PC-9 (cell line): ENCODE measurements around the gene TTC4. TPM values are rescaled to one million over a fixed set of nuclear protein-coding genes. Genes with fewer than 3 reads are reported as not detected.

Experiments
- BruUV-seq: library from RNA; stranded (reverse); fragments of 400-500 nt; replicated peaks from 2 replicates; lab custom pipeline; 2021; lab: Mats Ljungman, UMichigan
- CTCF ChIA-PET: fragments of 300-600 bp; sonication (Branson Sonifier 250); formaldehyde crosslinking; loops from one replicate; lab custom pipeline; 2022; ENCODE audit warnings: antibody characterized with exemption; lab: Charles Lee
- POLR2A ChIA-PET: fragments of 300-600 bp; sonication (Branson Sonifier 250); formaldehyde crosslinking; loops from one replicate; lab custom pipeline; 2022; ENCODE audit warnings: antibody characterized with exemption; ENCODE audit not compliant: unreplicated experiment; lab: Charles Lee
- DNase-seq, 2 experiments: peaks; one replicate each; pipeline versions ENCODE4 v3.0.0 to v3.0.0-alpha.2; 2015 to 2022; ENCODE audit warnings: mixed read lengths in 1 of 2
- H2AFZ ChIP-seq: fragments of 200-600 bp; sonication (generic); 2 replicates; pipeline ENCODE4 v1.8.1; 2017; ENCODE audit warnings: antibody characterized with exemption
- H3F3A ChIP-seq: fragments of 200-600 bp; sonication (generic); 2 replicates; pipeline ENCODE4 v1.8.1; 2017; ENCODE audit warnings: antibody characterized with exemption, mild to moderate bottlenecking, low read depth; ENCODE audit not compliant: insufficient read depth
- H3K27ac ChIP-seq: fragments of 200-600 bp; sonication (generic); 2 replicates; pipeline ENCODE4 v1.6.1; 2016; ENCODE audit warnings: mixed run types
- H3K27me3 ChIP-seq: fragments of 200-600 bp; sonication (generic); 2 replicates; pipeline ENCODE4 v1.6.1; 2016; ENCODE audit warnings: low read depth, mixed run types; ENCODE audit not compliant: insufficient read depth
- H3K36me3 ChIP-seq: fragments of 200-600 bp; sonication (generic); 2 replicates; pipeline ENCODE4 v1.6.1; 2016; ENCODE audit warnings: low read depth, mixed run types
- H3K4me1 ChIP-seq: fragments of 200-600 bp; sonication (generic); replicated peaks from 2 replicates; pipeline ENCODE4 v1.6.1; 2016; ENCODE audit warnings: mixed run types; ENCODE audit not compliant: insufficient read depth
- H3K4me2 ChIP-seq: fragments of 200-600 bp; sonication (generic); 2 replicates; pipeline ENCODE4 v1.6.1; 2017; ENCODE audit warnings: mixed run types
- H3K4me3 ChIP-seq: fragments of 200-600 bp; sonication (generic); 2 replicates; pipeline ENCODE4 v1.6.1; 2016; ENCODE audit warnings: mixed run types
- H3K79me2 ChIP-seq: fragments of 200-600 bp; sonication (generic); 2 replicates; pipeline ENCODE4 v1.6.1; 2017; ENCODE audit warnings: low read depth, mixed run types
- H3K9me2 ChIP-seq: fragments of 200-600 bp; sonication (generic); 2 replicates; pipeline ENCODE4 v1.8.1; 2017; ENCODE audit warnings: mild to moderate bottlenecking; ENCODE audit not compliant: insufficient read depth
- H3K9me3 ChIP-seq: fragments of 200-600 bp; sonication (generic); 2 replicates; pipeline ENCODE4 v1.8.1; 2016; ENCODE audit warnings: low read depth; ENCODE audit not compliant: insufficient read depth
- H4K20me1 ChIP-seq: fragments of 200-600 bp; sonication (generic); 2 replicates; pipeline ENCODE4 v1.8.1; 2017; ENCODE audit not compliant: insufficient read depth
- CTCF ChIP-seq: fragments of 200-600 bp; sonication (generic); conservative IDR thresholded peaks from 2 replicates; pipeline ENCODE4 v1.6.1; 2017; ENCODE audit warnings: mixed run types, antibody characterized with exemption, mild to moderate bottlenecking, moderate library complexity
- EZH2 ChIP-seq: fragments of 200-600 bp; sonication (generic); IDR thresholded peaks from 2 replicates; pipeline ENCODE4 v1.8.0; 2017; ENCODE audit warnings: antibody characterized with exemption, low read depth
- intact Hi-C: fragments of 100-400 bp; cut with micrococcal nuclease; formaldehyde crosslinking; loops from one replicate; pipeline ENCODE4 v1.10.0; 2022; ENCODE audit not compliant: unreplicated experiment
- total RNA-seq: library from RNA; stranded (reverse); gene quantifications from 2 replicates; pipeline ENCODE4 v1.2.3, GENCODE V29; 2021

Gene TTC4
- total RNA-seq, 1 experiment from 2014 or later, result 31.5 TPM

- Histone ChIP-seq H3F3A (no peaks in the 10 kb centered on the region), H2AFZ (no peak overlapping the region), H3K4me3 (no peak overlapping the region), H3K9me3 (no peaks in the 10 kb centered on the region), H3K27ac (no peak overlapping the region), H3K4me1 (no peaks in the 10 kb centered on the region), H4K20me1 (no peaks in the 10 kb centered on the region), H3K36me3 (peaks cover 36% of the 10 kb centered on the region), H3K9me2 (no peaks in the 10 kb centered on the region), H3K4me2 (no peak overlapping the region), H3K27me3 (no peaks in the 10 kb centered on the region), H3K79me2 (no peaks in the 10 kb centered on the region)
- CTCF ChIA-PET, result interaction anchor here (0.6 kb wide), 1 partner anchor 13 kb away, joined by 9 read pairs; the partner anchor contains the start of gene TTC4
- POLR2A ChIA-PET, result no interaction called here
- TF ChIP-seq CTCF (no peak), EZH2 (no peak)
- no peak for DNase-seq
- intact Hi-C loops, result no loop called here
- no TSS peak for BruUV-seq
These were observed 12.4 kb downstream of the TTC4 start for GRCh38 chr1:54728027-54728426.

- no TSS peak for BruUV-seq
- Histone ChIP-seq H3K27ac (no peak overlapping the region), H3K9me3 (no peaks in the 10 kb centered on the region), H3K4me3 (no peak overlapping the region), H4K20me1 (no peaks in the 10 kb centered on the region), H3K79me2 (no peaks in the 10 kb centered on the region), H2AFZ (no peak overlapping the region), H3K4me2 (no peak overlapping the region), H3K27me3 (no peaks in the 10 kb centered on the region), H3K36me3 (peaks cover 18% of the 10 kb centered on the region), H3F3A (no peaks in the 10 kb centered on the region), H3K9me2 (no peaks in the 10 kb centered on the region), H3K4me1 (no peaks in the 10 kb centered on the region)
- ChIA-PET POLR2A (no interaction called here), CTCF (interaction anchor here (0.6 kb wide), 1 partner anchor 866 kb away, joined by 3 read pairs; no protein-coding TSS in a partner anchor)
- intact Hi-C loops, result no loop called here
- TF ChIP-seq CTCF (no peak), EZH2 (no peak)
- no peak for DNase-seq
These were observed 21.0 kb downstream of the TTC4 start for GRCh38 chr1:54736685-54737084.

GRCh38 chr1:54738244-54738643 lies 22.6 kb downstream of the TTC4 start:
- no peaks in the 10 kb centered on the region for H3K27me3 ChIP-seq
- no peak overlapping the region for H3K4me3 ChIP-seq
- intact Hi-C loops, result no loop called here
- DNase-seq, result no peak
- H3K79me2 ChIP-seq, result no peaks in the 10 kb centered on the region
- H3F3A ChIP-seq, result no peaks in the 10 kb centered on the region
- H3K9me3 ChIP-seq, result no peaks in the 10 kb centered on the region
- no peaks in the 10 kb centered on the region for H4K20me1 ChIP-seq
- CTCF ChIA-PET, result no interaction called here
- BruUV-seq, result no TSS peak
- no peak overlapping the region for H3K4me2 ChIP-seq
- H3K27ac ChIP-seq, result no peak overlapping the region
- no peak overlapping the region for H2AFZ ChIP-seq
- H3K4me1 ChIP-seq, result no peaks in the 10 kb centered on the region
- H3K36me3 ChIP-seq, result peaks cover 18% of the 10 kb centered on the region
- TF ChIP-seq CTCF (no peak), EZH2 (no peak)
- POLR2A ChIA-PET, result no interaction called here
- H3K9me2 ChIP-seq, result no peaks in the 10 kb centered on the region
